Muscle of leg (tissue), 11 donors: ENCODE data around the gene SEC24D. TPM values are rescaled to one million over a fixed set of nuclear protein-coding genes. Genes with fewer than 3 reads are reported as not detected.
A peak's percentile ranks its signal among the peaks of the same experiment; 100 is the strongest.

Experiments used
- DNase-seq: peaks from one replicate; pipeline ENCODE4 v3.0.0; 2013
- H3K27ac ChIP-seq: one replicate; pipeline ENCODE4 v1.5.1; 2013; ENCODE audit warnings: mild to moderate bottlenecking, low read length, control low read depth
- H3K27me3 ChIP-seq: one replicate; pipeline ENCODE4 v1.6.1; 2013; ENCODE audit warnings: low read length; ENCODE audit not compliant: control insufficient read depth, insufficient read depth
- H3K36me3 ChIP-seq: one replicate; pipeline ENCODE4 v1.6.1; 2013; ENCODE audit warnings: low read length; ENCODE audit not compliant: control insufficient read depth, insufficient read depth
- H3K4me1 ChIP-seq: one replicate; pipeline ENCODE4 v1.6.1; 2013; ENCODE audit warnings: low read length; ENCODE audit not compliant: control insufficient read depth, insufficient read depth
- H3K4me3 ChIP-seq: one replicate; pipeline ENCODE4 v1.5.1; 2013; ENCODE audit warnings: low read length, control low read depth
- H3K9me3 ChIP-seq: replicated peaks from 2 replicates; pipeline ENCODE4 v1.6.1; 2013; ENCODE audit warnings: low read depth, low read length; ENCODE audit not compliant: control insufficient read depth
- WGBS: methylation state at CpG from one replicate; pipeline ENCODE4 v1.1.5; 2013; ENCODE audit warnings: missing lambda C conversion rate; ENCODE audit not compliant: insufficient coverage; 5-methylcytosine and 5-hydroxymethylcytosine counted together
- polyA plus RNA-seq, 8 donors: library from polyadenylated mRNA; unstranded; fragments of 120-200 nt; gene quantifications; one replicate each; pipeline versions ENCODE4 v1.2.1 to v1.2.3, GENCODE V29; 2013; ENCODE audit warnings: inconsistent platforms in 1 of 8, low replicate concordance in 1 of 8; ENCODE audit not compliant: insufficient read length in 8 of 8, insufficient read depth in 1 of 8
- total RNA-seq: library from RNA; stranded (reverse); fragments of 120-200 nt; gene quantifications from one replicate; pipeline ENCODE4 v1.2.4, GENCODE V29; 2013

SEC24D gene
- total and polyA plus RNA-seq, 9 donors: 44.3 to 82.5 (median 50.0) TPM

- H3K36me3 ChIP-seq: peaks cover 43% of the 10 kb centered on the region
- H3K27ac ChIP-seq: no peak overlapping the region
- no peak for DNase-seq
- H3K27me3 ChIP-seq: no peaks in the 10 kb centered on the region
- no peaks in the 10 kb centered on the region for H3K9me3 ChIP-seq
- H3K4me1 ChIP-seq: peaks cover 6% of the 10 kb centered on the region
- no peak overlapping the region for H3K4me3 ChIP-seq
These were observed 93.9 kb downstream of the SEC24D start for GRCh38 chr4:118742050-118742449.

GRCh38 chr4:118741301-118741855, 94.5 kb downstream of the SEC24D start:
- Histone ChIP-seq H3K9me3 (no peaks in the 10 kb centered on the region), H3K27ac (no peak overlapping the region), H3K36me3 (peaks cover 38% of the 10 kb centered on the region), H3K27me3 (no peaks in the 10 kb centered on the region), H3K4me3 (no peak overlapping the region), H3K4me1 (peaks cover 2% of the 10 kb centered on the region)
- DNase-seq: no peak
- WGBS: 49% methylated on average over 2 of the region's 6 CpGs

GRCh38 chr4:118740869-118741268, 95.1 kb downstream of the SEC24D start:
- no peak for DNase-seq
- WGBS: no CpG with 5 or more reads among the region's 5 CpGs
- H3K27ac ChIP-seq: no peak overlapping the region
- peaks cover 2% of the 10 kb centered on the region for H3K4me1 ChIP-seq
- peaks cover 40% of the 10 kb centered on the region for H3K36me3 ChIP-seq
- H3K9me3 ChIP-seq: no peaks in the 10 kb centered on the region
- no peak overlapping the region for H3K4me3 ChIP-seq
- H3K27me3 ChIP-seq: no peaks in the 10 kb centered on the region

GRCh38 chr4:118739022-118739713, 96.8 kb downstream of the SEC24D start:
- no peak overlapping the region for H3K4me3 ChIP-seq
- no CpG with 5 or more reads among the region's 2 CpGs for WGBS
- no peaks in the 10 kb centered on the region for H3K4me1 ChIP-seq
- no peak for DNase-seq
- no peaks in the 10 kb centered on the region for H3K27me3 ChIP-seq
- peaks cover 42% of the 10 kb centered on the region for H3K36me3 ChIP-seq
- H3K27ac ChIP-seq: no peak overlapping the region
- H3K9me3 ChIP-seq: no peaks in the 10 kb centered on the region

- no peak for DNase-seq
- Histone ChIP-seq H3K9me3 (no peaks in the 10 kb centered on the region), H3K36me3 (peaks cover 32% of the 10 kb centered on the region), H3K27ac (no peak overlapping the region), H3K4me3 (no peak overlapping the region), H3K27me3 (no peaks in the 10 kb centered on the region), H3K4me1 (no peaks in the 10 kb centered on the region)
- 92% methylated on average over 2 of the region's 3 CpGs for WGBS
These were observed 97.8 kb downstream of the SEC24D start for GRCh38 chr4:118738090-118738489.

GRCh38 chr4:118736900-118737299, 99.0 kb downstream of the SEC24D start:
- Histone ChIP-seq H3K36me3 (peaks cover 37% of the 10 kb centered on the region), H3K27ac (no peak overlapping the region), H3K4me3 (no peak overlapping the region), H3K9me3 (no peaks in the 10 kb centered on the region), H3K4me1 (peaks cover 2% of the 10 kb centered on the region), H3K27me3 (no peaks in the 10 kb centered on the region)
- DNase-seq: no peak

GRCh38 chr4:118734491-118735205, 101.3 kb downstream of the SEC24D start:
- no peak overlapping the region for H3K4me3 ChIP-seq
- no CpG with 5 or more reads among the region's 7 CpGs for WGBS

GRCh38 chr4:118732591-118733330, 103.2 kb downstream of the SEC24D start:
- no peaks in the 10 kb centered on the region for H3K27me3 ChIP-seq
- WGBS: no CpG with 5 or more reads among the region's 3 CpGs
- peaks cover 24% of the 10 kb centered on the region for H3K36me3 ChIP-seq
- H3K4me3 ChIP-seq: no peak overlapping the region
- H3K4me1 ChIP-seq: peaks cover 2% of the 10 kb centered on the region
- H3K27ac ChIP-seq: peak overlapping the region; percentile 15
- DNase-seq: peak; percentile 19
- H3K9me3 ChIP-seq: no peaks in the 10 kb centered on the region

More at GRCh38 chr4:118734491-118735205, 101.3 kb downstream of the SEC24D start:
- peaks cover 34% of the 10 kb centered on the region for H3K36me3 ChIP-seq
- no peaks in the 10 kb centered on the region for H3K9me3 ChIP-seq
- H3K4me1 ChIP-seq: peaks cover 2% of the 10 kb centered on the region
- H3K27ac ChIP-seq: no peak overlapping the region
- no peaks in the 10 kb centered on the region for H3K27me3 ChIP-seq
- DNase-seq: no peak

- DNase-seq: no peak
- no peak overlapping the region for H3K27ac ChIP-seq
- H3K9me3 ChIP-seq: no peaks in the 10 kb centered on the region
- H3K4me3 ChIP-seq: no peak overlapping the region
- H3K4me1 ChIP-seq: peaks cover 2% of the 10 kb centered on the region
- peaks cover 34% of the 10 kb centered on the region for H3K36me3 ChIP-seq
- H3K27me3 ChIP-seq: no peaks in the 10 kb centered on the region
These were observed 105.2 kb downstream of the SEC24D start for GRCh38 chr4:118730683-118731082.
